ENCODE data around the gene C19orf53.

GRCh38 chr19:13823901-13824300 is 49.6 kb downstream of the C19orf53 start:
- TF ChIP-seq POLR2A (IDR thresholded peaks at IDR 0.05) = no peak
- no peak for TF ChIP-seq CTCF (IDR thresholded peaks at IDR 0.05)

All from esophagus squamous epithelium (tissue), 4 donors.